ENCODE measurements around the gene C1QTNF8. TPM values are rescaled to one million over a fixed set of nuclear protein-coding genes. Genes with fewer than 3 reads are reported as not detected.

C1QTNF8 gene
- total RNA-seq, 1 donor from 2014 or later = not detected

GRCh38 chr16:1079786-1080525 is 16.1 kb downstream of the C1QTNF8 start:
- no peak for TF ChIP-seq CTCF (IDR thresholded peaks at IDR 0.05; ENCODE audit: borderline replicate concordance)
- DNase-seq = no peak
- Histone ChIP-seq H3K4me1 (no peaks in the 10 kb centered on the region), H3K36me3 (no peaks in the 10 kb centered on the region), H3K27me3 (ENCODE audit: low read depth) (peaks cover 91% of the 10 kb centered on the region), H3K9me3 (replicated peaks) (peaks cover 16% of the 10 kb centered on the region), H3K4me3 (no peak overlapping the region), H3K27ac (replicated peaks) (no peak overlapping the region)
- intact Hi-C loops (cut with micrococcal nuclease) = no loop called here

- no peak for DNase-seq
- Histone ChIP-seq H3K36me3 (no peaks in the 10 kb centered on the region), H3K4me1 (no peaks in the 10 kb centered on the region), H3K27ac (replicated peaks) (no peak overlapping the region), H3K27me3 (ENCODE audit: low read depth) (peaks cover 91% of the 10 kb centered on the region), H3K9me3 (replicated peaks) (peaks cover 10% of the 10 kb centered on the region), H3K4me3 (no peak overlapping the region)
- no peak for TF ChIP-seq CTCF (IDR thresholded peaks at IDR 0.05; ENCODE audit: borderline replicate concordance)
- intact Hi-C loops (cut with micrococcal nuclease) = no loop called here
These were observed 16.7 kb downstream of the C1QTNF8 start for GRCh38 chr16:1079341-1079740.

GRCh38 chr16:1078579-1079021 is 17.4 kb downstream of the C1QTNF8 start:
- H3K4me1 ChIP-seq = no peaks in the 10 kb centered on the region
- peaks cover 2% of the 10 kb centered on the region for H3K9me3 ChIP-seq (replicated peaks)
- no peak overlapping the region for H3K4me3 ChIP-seq
- peaks cover 91% of the 10 kb centered on the region for H3K27me3 ChIP-seq (ENCODE audit: low read depth)
- intact Hi-C loops (cut with micrococcal nuclease) = no loop called here
- DNase-seq = no peak
- no peak for TF ChIP-seq CTCF (IDR thresholded peaks at IDR 0.05; ENCODE audit: borderline replicate concordance)
- H3K36me3 ChIP-seq = no peaks in the 10 kb centered on the region
- no peak overlapping the region for H3K27ac ChIP-seq (replicated peaks)

- peaks cover 91% of the 10 kb centered on the region for H3K27me3 ChIP-seq (ENCODE audit: low read depth)
- intact Hi-C loops (cut with micrococcal nuclease) = no loop called here
- no peak for TF ChIP-seq CTCF (IDR thresholded peaks at IDR 0.05; ENCODE audit: borderline replicate concordance)
These were observed 18.0 kb downstream of the C1QTNF8 start for GRCh38 chr16:1077877-1078578.

GRCh38 chr16:1076801-1077576 is 19.1 kb downstream of the C1QTNF8 start:
- no peak for TF ChIP-seq CTCF (IDR thresholded peaks at IDR 0.05; ENCODE audit: borderline replicate concordance)
- Histone ChIP-seq H3K4me1 (no peaks in the 10 kb centered on the region), H3K36me3 (no peaks in the 10 kb centered on the region), H3K27me3 (ENCODE audit: low read depth) (peaks cover 91% of the 10 kb centered on the region), H3K9me3 (replicated peaks) (no peaks in the 10 kb centered on the region), H3K4me3 (no peak overlapping the region), H3K27ac (replicated peaks) (no peak overlapping the region)
- DNase-seq = no peak
- intact Hi-C loops (cut with micrococcal nuclease) = no loop called here

More at GRCh38 chr16:1077877-1078578, 18.0 kb downstream of the C1QTNF8 start:
- H3K4me3 ChIP-seq = no peak overlapping the region
- DNase-seq = no peak
- H3K27ac ChIP-seq (replicated peaks) = no peak overlapping the region
- H3K4me1 ChIP-seq = no peaks in the 10 kb centered on the region
- no peaks in the 10 kb centered on the region for H3K36me3 ChIP-seq
- H3K9me3 ChIP-seq (replicated peaks) = no peaks in the 10 kb centered on the region

Data from left ventricle myocardium inferior (tissue), 1 donor.